HL-60/S4 (cell line): ENCODE results near the gene TTC28.

Source experiments
- in situ Hi-C: fragments of 300-500 bp; cut with MboI; formaldehyde crosslinking; loops from 2 replicates; pipeline ENCODE4 v1.14.3; 2022; ENCODE audit warnings: low sequenced_read_pairs

TTC28 gene

DNA sequence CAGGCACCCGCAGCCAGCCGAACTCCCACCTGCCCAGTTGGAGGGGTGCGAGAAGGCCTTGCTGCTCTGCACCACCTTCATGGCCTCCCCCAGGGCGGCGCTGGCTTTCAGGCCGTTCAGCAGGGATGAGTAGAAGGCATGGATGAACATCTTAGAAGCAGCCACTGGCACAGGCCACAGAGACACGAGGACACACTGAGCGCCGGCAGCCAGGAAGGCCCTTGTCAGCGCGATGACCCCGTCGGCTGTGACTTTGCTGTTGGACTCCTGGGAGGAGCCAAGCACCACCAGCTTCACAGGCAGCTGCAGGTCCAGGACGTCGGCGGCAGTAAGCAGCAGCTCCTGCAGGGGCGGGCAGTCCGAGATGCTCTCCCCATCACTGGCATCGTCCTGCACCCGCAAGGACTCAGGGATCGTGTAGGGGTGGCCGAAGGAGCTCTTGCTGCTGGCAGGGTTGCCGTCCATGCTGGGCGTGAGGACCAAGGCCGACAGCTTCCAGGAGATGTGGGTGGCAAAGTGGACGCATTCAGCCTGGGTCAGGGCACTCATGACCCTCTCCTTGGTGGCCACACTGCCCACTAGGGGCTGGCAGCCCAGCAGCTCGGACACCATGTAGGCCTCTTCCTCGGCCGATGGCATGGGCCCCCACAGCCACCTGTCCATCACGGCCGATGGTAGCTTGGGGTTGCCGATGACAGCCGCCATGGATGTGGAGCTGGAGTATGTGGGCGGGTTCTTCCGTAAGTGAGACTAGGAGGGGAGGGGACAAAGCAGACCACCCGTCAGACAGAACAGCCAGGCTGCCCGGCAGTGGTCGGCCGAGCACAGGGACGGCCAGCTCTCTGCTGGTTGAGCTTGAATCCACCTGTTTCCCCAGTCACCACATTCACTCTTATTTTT is 680.9 kb downstream of the TTC28 start:
- in situ Hi-C loops, result no loop called here

DNA sequence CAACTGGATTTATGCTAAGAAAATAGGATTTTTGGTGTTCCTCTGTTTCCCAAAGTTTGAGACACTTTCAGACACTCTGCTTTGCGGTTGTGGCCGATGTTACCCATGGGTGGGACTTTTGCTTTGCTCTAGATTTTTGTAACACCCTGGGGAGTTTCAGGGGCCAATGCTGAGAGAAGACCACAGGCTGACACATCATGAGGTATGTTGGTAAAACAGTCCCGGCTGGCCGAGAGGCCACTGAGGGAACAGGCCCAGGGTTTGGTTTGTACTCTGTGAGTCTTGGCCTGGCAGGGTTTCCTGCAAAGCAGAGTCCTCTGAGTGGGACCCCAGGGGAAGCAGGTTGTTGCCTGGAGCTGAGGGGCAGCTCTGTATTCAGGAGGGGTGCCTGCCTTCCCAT is 682.1 kb downstream of the TTC28 start:
- in situ Hi-C loops, result no loop called here

DNA sequence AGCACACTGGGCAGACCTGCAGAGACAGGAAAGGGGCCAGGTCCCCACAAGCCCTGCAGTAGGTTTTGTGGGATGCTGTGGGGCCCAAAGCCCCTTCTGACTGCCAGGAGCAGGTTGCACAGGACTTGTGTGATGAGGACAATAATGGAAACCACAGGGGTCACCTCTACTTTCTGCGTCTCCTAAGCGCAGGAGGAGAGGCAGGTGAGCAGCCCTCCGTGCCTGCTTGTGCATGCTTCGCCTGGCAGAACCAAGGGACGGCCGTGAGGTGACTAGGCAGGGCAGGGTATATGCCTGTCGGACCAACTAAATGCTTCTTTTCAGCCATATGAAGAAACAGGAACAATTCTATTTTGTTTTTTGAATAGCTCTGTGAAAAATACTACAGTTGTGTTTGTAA is 682.7 kb downstream of the TTC28 start:
- in situ Hi-C loops, result no loop called here

DNA sequence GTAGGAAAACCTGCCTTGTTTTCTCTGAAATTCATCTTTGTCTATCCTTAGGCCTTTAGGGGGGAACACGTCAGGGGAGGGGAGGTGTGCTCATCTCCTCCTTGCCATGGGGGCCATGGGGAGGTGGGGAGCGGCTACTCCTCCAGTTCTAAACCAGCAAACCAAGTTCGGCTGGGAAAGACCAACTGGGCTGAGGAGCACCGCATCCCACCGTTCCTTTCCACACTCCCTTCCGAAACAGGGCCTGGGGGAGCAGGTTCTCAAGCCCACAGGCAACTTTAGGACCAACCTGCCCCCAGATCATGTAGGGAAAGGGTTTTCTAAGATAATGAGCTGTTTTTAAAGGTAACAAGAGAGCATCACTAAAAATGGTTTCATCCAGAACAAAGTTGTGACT is 683.1 kb downstream of the TTC28 start:
- in situ Hi-C loops, result no loop called here

DNA sequence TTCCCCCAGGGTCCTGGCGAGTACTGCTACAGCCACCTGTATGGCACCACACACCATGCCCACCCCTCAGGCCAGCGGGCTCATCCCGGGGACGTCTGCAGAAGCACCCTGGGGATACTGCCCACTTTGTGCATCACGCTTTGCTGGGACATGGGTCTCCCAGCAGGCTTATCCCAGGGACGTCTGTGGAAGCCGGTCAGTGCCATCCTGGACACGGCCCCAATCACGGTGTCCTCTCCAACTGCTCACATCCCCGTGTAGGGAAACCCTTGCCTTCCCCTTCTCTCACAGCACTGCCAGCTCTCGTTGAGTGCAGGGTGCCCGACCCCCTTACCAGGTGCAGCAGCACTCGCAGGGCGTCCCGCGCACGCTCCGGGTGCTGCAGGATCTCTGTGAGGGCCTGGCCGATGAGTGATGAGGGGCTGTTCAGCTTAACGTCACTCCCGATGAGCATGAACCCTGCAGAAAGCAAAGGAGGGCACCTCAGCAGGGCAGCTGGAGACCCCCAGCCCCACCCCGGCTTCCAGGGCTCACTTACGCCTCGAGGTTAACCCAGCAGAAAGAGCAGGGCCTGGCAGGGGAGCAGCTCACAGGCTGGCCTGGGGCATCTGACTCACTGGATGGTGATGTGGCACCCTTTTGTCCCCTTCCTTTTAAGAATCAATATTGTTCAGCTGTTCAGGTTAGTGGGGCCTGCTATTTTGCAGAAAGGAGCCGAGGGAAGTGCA is 683.7 kb downstream of the TTC28 start:
- in situ Hi-C loops, result no loop called here

DNA sequence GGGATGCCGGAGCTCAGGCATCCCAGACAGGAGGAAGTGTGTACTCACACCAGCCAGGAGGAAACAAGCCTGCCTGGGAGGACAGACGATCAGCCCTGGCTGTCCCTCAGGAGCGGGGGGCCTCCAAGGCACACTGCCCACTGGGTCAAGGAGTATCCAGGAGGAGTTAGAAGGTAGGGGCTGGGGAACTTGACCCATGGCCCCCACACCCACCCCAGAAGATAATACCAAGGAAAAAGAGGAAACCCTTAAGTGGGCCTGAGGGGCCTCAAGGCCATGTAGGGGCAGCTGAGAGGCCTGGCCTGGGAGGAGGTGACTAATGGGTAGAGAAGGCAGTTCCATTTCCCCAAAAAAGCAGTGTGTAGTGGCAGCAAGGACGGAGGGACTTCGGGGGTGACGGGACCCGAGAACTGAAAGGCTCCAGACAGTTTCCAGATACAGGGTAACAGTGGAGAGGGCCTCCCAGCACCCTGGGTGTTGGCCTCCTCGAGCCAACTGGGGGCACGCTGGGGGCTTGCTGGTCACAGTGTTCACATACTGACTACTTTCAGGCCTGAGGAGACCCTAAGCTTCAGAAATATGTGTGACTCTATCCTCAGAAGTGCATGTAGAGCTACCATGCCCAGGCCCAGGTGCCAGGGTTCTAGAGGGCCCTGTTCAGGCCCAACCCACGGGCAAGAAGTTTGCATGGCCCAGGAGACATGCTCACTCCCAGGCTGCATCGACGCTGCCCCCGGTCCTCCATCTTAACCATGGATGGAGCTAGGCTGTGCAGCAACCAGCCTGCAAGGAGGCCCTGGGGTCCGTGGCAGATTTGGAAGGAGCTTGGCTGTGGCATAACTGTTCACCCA is 684.9 kb downstream of the TTC28 start:
- in situ Hi-C loops, result no loop called here

DNA sequence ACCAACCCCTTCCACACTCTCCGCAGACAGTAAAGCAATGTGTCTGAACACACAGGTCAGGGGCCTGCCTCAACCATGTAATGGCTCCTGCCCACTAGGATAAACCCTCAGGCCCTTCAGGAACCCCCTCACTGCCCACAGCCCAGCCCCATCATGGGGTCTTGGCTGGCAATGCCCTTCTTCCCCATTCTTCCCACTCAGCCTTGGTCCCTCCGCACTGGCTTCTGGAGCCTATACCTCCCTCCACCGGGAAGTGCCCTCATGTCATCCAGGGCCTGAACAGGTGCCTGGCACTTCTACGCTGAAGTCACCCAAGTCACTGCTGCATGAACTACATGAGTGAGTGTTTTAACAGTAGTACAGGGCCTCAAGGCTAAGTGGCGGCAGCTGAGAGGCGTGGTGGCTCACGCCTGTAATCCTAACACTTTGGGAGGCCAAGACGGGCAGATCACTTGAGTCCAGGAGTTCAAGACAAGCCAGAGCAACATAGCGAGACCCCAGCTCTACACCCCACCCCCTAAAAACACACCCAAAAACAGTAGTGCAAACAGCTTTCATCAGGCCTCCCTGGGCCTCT is 685.8 kb downstream of the TTC28 start:
- in situ Hi-C loops, result no loop called here

DNA sequence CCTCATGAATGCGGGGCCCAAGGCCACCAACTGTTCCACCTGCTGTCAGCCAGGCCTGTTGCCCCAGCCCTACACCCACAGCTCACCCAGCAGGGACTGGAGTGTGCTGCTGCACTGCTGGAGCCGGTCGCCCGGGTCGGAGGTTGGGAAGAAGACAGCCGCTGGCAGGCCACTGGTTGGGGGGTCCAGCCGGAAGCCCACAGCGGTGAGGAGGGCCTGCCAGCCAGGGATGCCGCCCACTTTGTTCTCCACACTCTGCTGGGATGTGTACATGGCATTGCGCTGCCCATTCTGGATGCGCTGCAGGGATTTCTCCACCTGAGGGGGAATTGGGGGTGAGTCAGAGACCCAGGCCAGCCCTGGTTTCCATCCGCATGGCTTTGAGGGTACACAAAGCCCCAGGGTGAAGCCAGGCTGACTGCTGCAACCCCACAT is 686.4 kb downstream of the TTC28 start:
- in situ Hi-C loops, result no loop called here

DNA sequence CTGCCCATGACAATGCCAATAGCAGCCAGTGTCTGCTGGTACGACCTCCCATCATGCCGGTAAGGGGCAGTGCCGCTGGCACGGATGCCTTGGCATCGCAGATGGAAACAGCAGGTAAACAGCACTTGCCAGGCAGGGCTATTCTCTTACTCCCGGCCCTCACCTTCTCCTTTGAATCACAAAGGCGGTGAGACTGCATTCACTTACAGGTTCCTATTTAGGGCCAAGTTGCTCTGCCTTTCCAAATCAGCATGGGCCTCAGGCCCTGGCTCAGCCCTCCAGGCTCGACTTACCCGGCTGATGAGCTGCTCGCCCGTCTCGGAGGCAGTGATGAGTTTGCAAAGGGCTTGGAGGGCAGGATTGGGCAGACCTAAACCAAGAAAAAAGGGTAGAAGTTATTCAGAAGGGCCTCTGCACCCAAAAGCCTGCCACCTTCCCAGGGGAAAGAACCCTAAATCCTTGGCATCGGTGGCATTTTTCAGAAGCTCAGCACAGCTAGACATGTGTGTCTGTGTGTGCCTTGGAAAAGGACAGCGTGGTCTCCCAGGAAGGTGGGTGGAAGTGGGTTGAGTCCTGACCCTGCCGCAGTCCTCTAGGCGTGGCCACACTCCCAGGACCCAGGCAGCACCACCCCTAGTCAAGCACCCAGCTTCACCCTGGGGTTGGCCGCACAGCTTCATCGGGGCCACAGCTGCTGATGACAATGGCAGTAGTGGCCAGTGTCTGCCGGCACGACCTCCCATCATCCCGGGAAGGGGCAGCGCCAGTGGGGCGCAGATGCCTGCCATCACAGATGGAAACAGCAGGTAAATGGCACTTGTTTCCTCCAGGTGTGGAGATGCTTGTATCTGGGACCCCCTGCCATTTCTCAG is 687.1 kb downstream of the TTC28 start:
- in situ Hi-C loops, result no loop called here

DNA sequence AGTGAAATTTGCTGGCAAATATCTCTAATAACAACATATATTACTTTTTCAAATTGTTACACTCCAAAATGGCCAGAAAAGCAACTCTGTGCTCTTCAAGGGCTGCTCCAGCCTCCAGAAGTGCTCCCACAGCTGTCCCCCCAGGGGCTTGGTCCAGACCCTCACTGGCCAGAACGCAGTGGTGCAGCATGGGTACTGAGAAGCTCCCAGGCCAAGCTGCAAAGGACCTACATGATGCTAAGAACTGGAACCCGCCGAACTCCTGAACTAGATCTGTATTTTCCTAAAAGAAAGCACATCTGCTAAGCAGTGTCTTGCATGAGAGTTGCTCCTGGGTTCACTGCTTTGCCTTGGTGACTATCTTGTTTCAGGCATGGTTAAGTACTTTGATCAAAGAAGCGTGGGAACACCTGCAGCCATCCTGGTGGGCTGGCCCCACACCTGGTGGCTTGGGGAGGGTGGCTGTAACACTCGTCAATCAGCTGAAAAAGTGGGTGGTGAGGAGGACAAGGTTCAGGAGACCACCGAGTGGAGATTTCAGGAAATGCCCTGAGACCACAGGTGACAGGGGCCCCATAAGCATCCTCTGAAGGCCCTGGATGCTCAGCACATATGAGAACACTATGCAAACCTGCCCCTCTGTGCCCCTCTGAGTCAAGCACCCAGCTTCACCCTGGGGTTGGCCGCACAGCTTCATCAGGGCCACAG is 687.9 kb downstream of the TTC28 start:
- in situ Hi-C loops, result no loop called here

DNA sequence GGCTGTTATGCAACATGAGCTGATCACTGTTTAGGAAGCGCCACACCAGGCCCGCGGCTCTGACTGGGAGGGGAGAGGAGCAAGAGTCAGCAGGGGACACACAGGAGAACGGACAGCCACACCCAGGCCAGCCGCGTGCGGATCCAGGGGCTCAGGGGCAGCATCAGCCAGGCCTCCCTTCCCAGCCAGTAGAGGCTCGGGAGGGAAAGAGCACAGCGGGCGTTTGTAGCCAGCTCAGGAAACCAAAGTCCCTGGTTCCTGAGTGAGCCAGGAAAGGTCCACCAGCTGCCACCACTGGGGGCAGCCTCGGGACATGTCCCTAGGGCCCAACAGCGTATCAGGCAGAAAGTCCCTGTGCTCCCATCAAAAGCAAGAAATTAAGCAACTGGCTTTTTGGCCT is 688.8 kb downstream of the TTC28 start:
- in situ Hi-C loops, result no loop called here

DNA sequence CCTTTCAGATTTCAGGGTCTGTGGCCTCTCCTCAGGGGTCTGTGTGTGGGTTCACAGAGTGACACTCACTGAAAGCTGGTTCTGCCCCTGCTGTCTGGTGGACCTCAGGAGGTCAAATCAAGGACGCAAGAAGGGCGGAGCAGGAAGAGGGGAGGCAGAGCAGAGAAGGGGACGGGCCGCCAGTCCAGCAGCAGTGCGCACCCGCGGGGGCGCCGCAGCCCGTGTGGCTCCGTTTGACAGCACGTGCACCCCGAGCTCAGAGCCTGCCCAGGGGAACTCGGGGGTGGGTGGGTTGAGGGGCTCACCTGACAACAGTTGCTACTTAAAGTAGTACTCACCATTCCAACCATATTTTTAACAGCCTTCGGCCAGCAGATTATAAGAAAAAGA is 689.2 kb downstream of the TTC28 start:
- in situ Hi-C loops, result no loop called here

DNA sequence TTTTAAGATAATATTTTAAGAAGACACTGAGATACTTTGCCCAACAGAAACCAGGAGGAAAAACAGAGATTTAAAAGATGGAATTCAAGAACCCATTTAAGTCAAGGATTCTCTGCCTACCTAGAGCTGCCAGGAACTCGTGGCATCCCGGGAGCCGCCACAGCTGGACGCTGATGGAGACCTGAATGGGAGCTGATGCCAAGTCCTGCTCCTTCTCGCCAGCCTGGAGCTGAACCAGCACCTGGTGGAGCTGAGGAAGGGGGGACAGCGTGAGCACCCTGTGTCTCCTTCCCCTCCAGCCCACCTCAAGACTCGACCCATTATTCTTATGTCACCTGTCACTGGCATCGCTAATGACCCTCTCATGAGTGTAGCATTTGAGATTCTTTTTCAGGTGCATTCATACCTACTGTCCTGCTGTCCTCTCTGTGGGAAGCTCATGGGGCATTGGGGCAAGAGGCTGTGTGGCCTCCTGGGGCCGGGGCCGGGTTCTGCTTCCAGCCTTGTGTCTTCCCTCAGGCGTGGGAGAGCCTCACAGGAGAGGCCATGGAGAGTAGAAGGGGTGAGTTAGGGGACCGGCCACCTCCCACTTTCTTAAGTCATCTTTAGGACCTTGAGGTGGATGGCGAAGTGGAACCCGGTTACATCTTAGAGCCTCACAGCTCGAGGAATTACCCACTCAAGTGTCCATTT is 689.7 kb downstream of the TTC28 start:
- in situ Hi-C loops, result no loop called here

DNA sequence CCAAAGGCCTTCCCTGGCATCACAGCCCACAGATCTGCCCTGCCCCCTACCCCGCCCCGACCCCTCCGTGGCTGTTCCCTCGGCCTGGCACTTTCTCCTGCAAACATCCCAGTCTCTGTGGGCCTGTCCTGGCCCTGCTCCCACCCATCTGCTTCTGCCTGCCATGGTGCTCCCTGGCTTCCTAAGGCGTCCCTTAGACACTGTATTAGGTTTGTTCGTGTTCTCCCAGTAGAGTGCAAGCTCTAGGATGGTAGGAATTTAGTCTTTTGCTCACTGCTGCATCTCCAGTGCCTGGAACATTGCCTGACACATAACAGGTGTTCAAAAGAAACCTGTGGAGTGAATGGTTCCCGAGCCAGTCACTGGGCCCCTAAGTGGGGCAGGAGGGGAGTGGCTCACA is 690.9 kb downstream of the TTC28 start:
- in situ Hi-C loops, result no loop called here

DNA sequence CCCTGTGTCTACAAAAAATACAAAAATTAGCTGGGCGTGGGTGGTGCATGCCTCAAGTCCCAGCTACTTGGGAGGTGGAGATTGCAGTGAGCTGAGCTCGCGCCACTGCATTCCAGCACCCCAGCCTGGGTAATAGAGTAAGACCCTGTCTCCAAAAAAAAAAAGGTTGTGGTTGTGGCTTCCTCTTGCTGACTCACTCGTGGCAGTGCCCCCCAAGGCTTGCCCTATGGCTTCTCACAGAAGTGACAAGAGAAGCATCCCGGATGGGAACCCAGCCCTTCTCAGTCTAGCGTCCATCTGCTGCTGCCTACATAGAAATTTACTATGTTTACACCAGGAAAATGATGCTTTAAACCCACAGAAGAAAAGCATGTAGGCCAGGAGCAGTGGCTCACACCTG is 692.1 kb downstream of the TTC28 start:
- in situ Hi-C loops, result no loop called here

DNA sequence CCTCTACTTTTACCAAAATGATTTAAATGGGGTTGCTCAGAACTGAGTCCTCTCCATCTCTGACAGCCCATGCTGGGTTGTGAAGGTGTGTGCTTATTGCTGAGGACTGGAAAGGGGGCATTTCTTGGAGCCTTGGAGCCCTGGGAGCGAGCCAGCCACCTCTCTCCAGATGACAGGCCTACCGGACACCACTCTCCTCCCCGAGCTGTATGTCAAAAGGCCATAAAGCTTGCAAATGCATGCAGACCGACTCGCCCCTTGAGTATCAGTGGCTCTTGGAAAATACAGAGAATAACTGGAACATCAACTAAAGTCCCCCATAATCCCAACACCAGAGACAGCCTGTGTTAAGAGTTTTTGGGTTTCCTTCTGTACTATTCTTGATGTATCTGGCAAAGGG is 692.7 kb downstream of the TTC28 start:
- in situ Hi-C loops, result no loop called here

DNA sequence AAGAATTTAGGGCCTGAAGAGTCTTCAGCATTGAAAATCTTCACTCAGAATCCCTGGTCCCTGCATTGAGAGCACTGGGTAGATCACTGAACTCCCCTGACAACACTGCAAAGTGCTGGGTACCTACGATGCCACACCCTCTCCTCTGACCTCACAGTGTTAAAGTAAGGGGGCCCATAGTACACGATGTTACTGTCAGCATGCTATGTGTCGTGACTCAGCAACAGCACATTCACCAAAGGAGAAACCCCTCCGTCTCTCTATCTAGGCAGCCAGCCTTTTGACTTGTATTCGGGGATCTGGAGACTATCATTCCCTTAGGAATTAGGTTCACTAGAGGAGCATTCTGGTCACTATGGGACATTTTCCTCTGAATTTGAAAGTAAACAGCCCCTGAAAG is 693.2 kb downstream of the TTC28 start:
- in situ Hi-C loops, result no loop called here

DNA sequence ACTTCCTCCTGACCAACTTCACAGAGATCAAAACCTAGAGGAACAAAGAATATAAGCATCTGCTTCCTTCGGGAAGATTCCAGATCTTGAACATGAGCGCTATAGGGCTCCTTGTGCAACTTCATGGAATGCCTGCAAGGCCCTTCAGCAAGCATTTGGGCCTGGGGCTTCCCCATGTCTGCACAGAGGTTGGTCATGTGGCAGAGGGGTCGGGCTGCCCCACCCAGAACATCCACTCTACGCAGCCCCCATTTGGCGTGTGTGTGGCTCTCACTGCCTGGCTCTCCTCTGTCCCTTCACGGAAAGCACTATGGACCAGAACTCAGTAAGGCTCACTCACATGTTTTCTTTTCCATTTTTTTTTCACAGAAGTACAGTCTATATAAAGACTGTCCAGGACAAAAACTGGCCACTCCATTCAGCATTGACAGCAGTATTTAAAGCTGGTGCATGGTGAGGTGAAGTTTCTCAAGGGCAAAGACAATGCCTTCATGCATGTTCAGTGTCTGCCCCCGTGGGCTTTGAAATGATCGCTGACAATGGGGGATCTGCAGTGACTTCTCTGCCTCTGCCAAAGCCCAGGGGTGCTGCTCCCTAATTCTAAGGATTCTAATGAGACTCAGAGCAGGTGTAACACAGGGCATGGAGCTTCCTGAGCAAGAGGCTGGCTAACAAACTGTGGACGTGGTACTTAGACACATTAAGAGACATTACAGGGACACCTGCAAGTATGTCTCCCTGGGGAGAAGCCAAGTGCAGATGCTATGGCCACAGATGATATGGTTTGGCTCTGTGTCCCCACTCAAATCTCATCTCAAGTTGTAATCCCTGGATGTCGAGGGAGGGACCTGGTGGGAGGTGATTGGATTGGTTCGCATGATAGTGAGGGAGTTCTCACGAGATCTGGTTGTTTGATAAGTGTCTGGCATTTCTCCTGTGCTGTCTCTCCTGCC is 694.0 kb downstream of the TTC28 start:
- in situ Hi-C loops, result no loop called here
